HT-29 (cell line): ENCODE measurements around the gene RPS15. TPM values are rescaled to one million over a fixed set of nuclear protein-coding genes. Genes with fewer than 3 reads are reported as not detected.

ENCODE experiments used
- DNase-seq: peaks from one replicate; pipeline ENCODE4 v3.0.0-alpha.2; 2015; ENCODE audit warnings: low spot score
- total RNA-seq: library from RNA; depleted of rRNA; stranded (reverse); fragments of >200 nt; shearing (Covaris generic); gene quantifications from 2 replicates; pipeline ENCODE4 v1.2.3, GENCODE V29; 2014; rRNA removed

The RPS15 gene
- 2,135 and 2,483 TPM in 2 replicates for total RNA-seq

GRCh38 chr19:1438035-1438932, at the start of gene RPS15:
TSS of gene RPS15 (plus strand) at chr19:1438396. CDS start at chr19:1438426, 30 bp downstream.
- peak; percentile 86 for DNase-seq

GRCh38 chr19:1388637-1389026, 49.6 kb upstream of the RPS15 start:
- DNase-seq: no peak

- DNase-seq: no peak
Measured at GRCh38 chr19:1389033-1389940, 48.9 kb upstream of the RPS15 start.

GRCh38 chr19:1390890-1391423, 47.2 kb upstream of the RPS15 start:
- DNase-seq: no peak

- no peak for DNase-seq
Measured at GRCh38 chr19:1392407-1392806, 45.8 kb upstream of the RPS15 start.

- DNase-seq: no peak
Measured at GRCh38 chr19:1392939-1393530, 45.2 kb upstream of the RPS15 start.

- DNase-seq: no peak
Measured at GRCh38 chr19:1393841-1394240, 44.4 kb upstream of the RPS15 start.

GRCh38 chr19:1394252-1395193, 43.7 kb upstream of the RPS15 start:
- DNase-seq: peak; percentile 42

- no peak for DNase-seq
Measured at GRCh38 chr19:1395194-1396018, 42.8 kb upstream of the RPS15 start.

GRCh38 chr19:1396019-1396767, 42.0 kb upstream of the RPS15 start:
- DNase-seq: no peak

- DNase-seq: peak; percentile 13
Measured at GRCh38 chr19:1396768-1397679, 41.2 kb upstream of the RPS15 start.

- peak; percentile 10 for DNase-seq
Measured at GRCh38 chr19:1397838-1398237, 40.4 kb upstream of the RPS15 start.

GRCh38 chr19:1399079-1399478, 39.1 kb upstream of the RPS15 start:
- no peak for DNase-seq

- no peak for DNase-seq
Measured at GRCh38 chr19:1399745-1400144, 38.5 kb upstream of the RPS15 start.

- peak; percentile 10 for DNase-seq
Measured at GRCh38 chr19:1400281-1401137, 37.7 kb upstream of the RPS15 start.

GRCh38 chr19:1401138-1401888, 36.9 kb upstream of the RPS15 start, which contains the start of gene GAMT:
TSS of gene GAMT (minus strand) at chr19:1401542. CDS start at chr19:1401476, 66 bp downstream.
- no peak for DNase-seq
